ENCODE results near the gene CUX1.

CUX1 gene

DNA sequence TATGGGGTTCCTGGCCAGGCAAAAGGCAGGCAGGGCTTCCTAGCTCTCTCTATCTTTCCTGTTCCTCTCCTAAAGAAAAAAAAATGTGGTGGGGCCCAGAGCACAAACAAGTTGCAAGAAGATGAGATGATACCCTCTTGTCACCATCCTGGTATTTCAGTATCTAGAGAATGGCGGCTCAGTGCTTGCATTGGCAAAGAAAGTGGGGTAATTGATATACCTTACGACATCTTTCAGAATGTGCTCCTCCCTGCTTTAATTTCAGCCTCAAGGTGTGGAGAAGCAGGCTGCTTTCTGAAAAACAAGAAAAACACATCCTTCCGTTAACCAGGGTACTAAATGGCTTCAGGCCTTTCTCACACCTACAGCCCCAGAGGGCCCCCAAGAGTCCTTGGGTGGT is 34.5 kb upstream of the CUX1 start:
- Histone ChIP-seq H3K27me3 (ENCODE audit: insufficient read depth, low read length, poor library complexity) (no peaks in the 10 kb centered on the region), H3K27ac (ENCODE audit: low read length) (no peak overlapping the region), H4K20me1 (ENCODE audit: insufficient read depth, low read length) (no peaks in the 10 kb centered on the region), H3K4me3 (ENCODE audit: low read depth in 1 of 2, low read length in 2 of 2) (no peak overlapping the region), H2AFZ (ENCODE audit: low read depth, low read length) (no peak overlapping the region), H3K4me2 (ENCODE audit: insufficient read depth, low read length) (no peak overlapping the region), H3K36me3 (ENCODE audit: insufficient read depth, low read length) (no peaks in the 10 kb centered on the region), H3K79me2 (ENCODE audit: insufficient read depth, low read length) (no peaks in the 10 kb centered on the region), H3K4me1 (ENCODE audit: insufficient read depth, low read length) (no peaks in the 10 kb centered on the region), H3K9ac (ENCODE audit: low read depth, low read length) (no peak overlapping the region), H3K9me3 (ENCODE audit: insufficient read depth, low read length, severe bottlenecking) (no peaks in the 10 kb centered on the region)
- TF ChIP-seq, protein P1, sequence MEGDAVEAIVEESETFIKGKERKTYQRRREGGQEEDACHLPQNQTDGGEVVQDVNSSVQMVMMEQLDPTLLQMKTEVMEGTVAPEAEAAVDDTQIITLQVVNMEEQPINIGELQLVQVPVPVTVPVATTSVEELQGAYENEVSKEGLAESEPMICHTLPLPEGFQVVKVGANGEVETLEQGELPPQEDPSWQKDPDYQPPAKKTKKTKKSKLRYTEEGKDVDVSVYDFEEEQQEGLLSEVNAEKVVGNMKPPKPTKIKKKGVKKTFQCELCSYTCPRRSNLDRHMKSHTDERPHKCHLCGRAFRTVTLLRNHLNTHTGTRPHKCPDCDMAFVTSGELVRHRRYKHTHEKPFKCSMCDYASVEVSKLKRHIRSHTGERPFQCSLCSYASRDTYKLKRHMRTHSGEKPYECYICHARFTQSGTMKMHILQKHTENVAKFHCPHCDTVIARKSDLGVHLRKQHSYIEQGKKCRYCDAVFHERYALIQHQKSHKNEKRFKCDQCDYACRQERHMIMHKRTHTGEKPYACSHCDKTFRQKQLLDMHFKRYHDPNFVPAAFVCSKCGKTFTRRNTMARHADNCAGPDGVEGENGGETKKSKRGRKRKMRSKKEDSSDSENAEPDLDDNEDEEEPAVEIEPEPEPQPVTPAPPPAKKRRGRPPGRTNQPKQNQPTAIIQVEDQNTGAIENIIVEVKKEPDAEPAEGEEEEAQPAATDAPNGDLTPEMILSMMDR (IDR thresholded peaks at IDR 0.05; ENCODE audit: borderline replicate concordance, extremely low read depth, low read length, poor library complexity, severe bottlenecking), result no peak
- no peak for TF ChIP-seq EZH2 (IDR thresholded peaks at IDR 0.05; ENCODE audit: borderline replicate concordance, low read depth, low read length, severe bottlenecking)
- ATAC-seq (ENCODE audit: insufficient read depth, low read depth) (no peak), DNase-seq (no peak)

DNA sequence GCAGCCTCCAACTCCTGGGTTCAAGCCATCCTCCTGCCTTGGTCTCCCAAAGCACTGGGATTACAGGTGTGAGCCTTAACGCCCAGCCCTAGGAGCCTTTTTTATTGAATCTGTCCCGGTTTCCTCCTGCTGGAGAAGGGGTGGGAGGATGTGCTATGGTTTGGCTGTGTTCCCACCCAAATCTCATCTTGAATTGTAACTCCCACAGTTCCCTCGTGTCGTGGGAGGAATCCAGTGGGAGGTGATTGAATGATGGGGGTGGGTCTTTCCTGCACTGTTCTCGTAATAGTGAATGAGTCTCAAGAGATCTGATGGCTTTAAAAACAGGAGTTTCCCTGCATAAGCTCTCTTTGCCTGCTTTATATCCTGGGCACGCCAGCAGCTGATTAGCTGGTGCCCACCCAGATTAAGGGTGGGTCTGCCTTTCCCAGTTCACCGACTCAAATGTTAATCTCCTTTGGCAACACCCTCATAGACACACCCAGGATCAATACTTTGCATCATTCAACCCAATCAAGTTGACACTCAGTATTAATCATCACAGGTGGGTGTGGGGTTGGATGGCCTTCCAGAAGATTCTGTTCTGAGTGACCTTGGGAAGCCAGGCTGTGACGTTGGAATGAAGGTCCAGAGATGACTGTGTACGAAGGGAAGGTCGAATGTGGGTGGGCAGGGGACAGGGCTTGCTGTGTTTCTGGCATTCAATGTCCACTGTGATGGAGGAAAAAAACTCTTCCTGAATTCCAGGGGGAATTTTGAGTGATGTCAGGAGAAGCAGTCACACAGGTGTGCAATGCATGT is 33.8 kb upstream of the CUX1 start:
- Histone ChIP-seq H3K4me1 (ENCODE audit: insufficient read depth, low read length) (no peaks in the 10 kb centered on the region), H3K36me3 (ENCODE audit: insufficient read depth, low read length) (no peaks in the 10 kb centered on the region), H3K27me3 (ENCODE audit: insufficient read depth, low read length, poor library complexity) (no peaks in the 10 kb centered on the region), H4K20me1 (ENCODE audit: insufficient read depth, low read length) (no peaks in the 10 kb centered on the region), H3K4me3 (ENCODE audit: low read depth in 1 of 2, low read length in 2 of 2) (no peak overlapping the region), H2AFZ (ENCODE audit: low read depth, low read length) (no peak overlapping the region), H3K27ac (ENCODE audit: low read length) (no peak overlapping the region), H3K9ac (ENCODE audit: low read depth, low read length) (no peak overlapping the region), H3K79me2 (ENCODE audit: insufficient read depth, low read length) (no peaks in the 10 kb centered on the region), H3K9me3 (ENCODE audit: insufficient read depth, low read length, severe bottlenecking) (no peaks in the 10 kb centered on the region), H3K4me2 (ENCODE audit: insufficient read depth, low read length) (no peak overlapping the region)
- DNase-seq (no peak), ATAC-seq (ENCODE audit: insufficient read depth, low read depth) (no peak)
- no peak for TF ChIP-seq EZH2 (IDR thresholded peaks at IDR 0.05; ENCODE audit: borderline replicate concordance, low read depth, low read length, severe bottlenecking)
- TF ChIP-seq, protein P1 (IDR thresholded peaks at IDR 0.05; ENCODE audit: borderline replicate concordance, extremely low read depth, low read length, poor library complexity, severe bottlenecking), result no peak

DNA sequence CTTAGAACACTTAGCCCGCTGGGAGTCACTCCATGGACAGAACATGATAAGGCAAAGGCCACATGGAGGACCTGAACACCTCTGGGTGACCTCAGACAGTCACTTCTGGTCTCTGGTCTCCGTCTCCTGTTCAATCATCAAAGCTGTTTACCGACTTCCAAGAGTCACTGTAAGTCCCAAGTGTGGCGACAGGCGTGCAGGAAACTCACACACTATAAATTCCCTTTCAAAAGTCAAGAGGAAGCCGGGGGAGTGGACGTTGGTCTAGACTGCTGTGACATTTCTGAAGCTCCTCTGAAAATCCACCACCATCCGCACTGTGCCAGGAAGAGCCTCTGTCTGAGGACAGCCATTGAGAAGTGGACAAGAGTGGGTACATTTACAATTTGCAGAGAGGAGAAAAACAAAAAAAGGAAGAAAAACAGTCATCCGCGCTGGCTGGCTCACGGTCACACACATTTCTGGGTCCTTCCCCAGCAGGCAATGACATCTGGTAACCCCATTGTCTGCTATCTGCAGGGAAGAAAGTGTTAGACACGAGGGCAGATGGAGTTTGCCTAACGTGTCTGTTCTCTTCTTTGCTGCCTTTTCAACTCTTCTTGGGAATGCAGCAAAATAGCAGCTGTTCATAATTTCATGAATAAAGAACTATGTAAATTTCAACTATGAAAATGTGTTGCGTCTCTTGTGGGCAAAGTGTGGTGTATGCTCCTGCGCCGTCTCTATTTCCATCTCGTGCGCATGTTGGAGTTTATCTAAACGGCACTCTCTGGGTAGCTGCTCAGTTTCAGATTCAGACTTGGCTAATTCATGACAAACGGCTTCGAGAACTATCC is 32.9 kb upstream of the CUX1 start:
- Histone ChIP-seq H3K27me3 (ENCODE audit: insufficient read depth, low read length, poor library complexity) (no peaks in the 10 kb centered on the region), H3K4me1 (ENCODE audit: insufficient read depth, low read length) (no peaks in the 10 kb centered on the region), H3K4me3 (ENCODE audit: low read depth in 1 of 2, low read length in 2 of 2) (no peak overlapping the region), H3K79me2 (ENCODE audit: insufficient read depth, low read length) (no peaks in the 10 kb centered on the region), H3K27ac (ENCODE audit: low read length) (no peak overlapping the region), H3K4me2 (ENCODE audit: insufficient read depth, low read length) (no peak overlapping the region), H3K9me3 (ENCODE audit: insufficient read depth, low read length, severe bottlenecking) (no peaks in the 10 kb centered on the region), H2AFZ (ENCODE audit: low read depth, low read length) (no peak overlapping the region), H4K20me1 (ENCODE audit: insufficient read depth, low read length) (no peaks in the 10 kb centered on the region), H3K36me3 (ENCODE audit: insufficient read depth, low read length) (no peaks in the 10 kb centered on the region), H3K9ac (ENCODE audit: low read depth, low read length) (no peak overlapping the region)
- ATAC-seq (ENCODE audit: insufficient read depth, low read depth) (no peak), DNase-seq (no peak)
- no peak for TF ChIP-seq EZH2 (IDR thresholded peaks at IDR 0.05; ENCODE audit: borderline replicate concordance, low read depth, low read length, severe bottlenecking)
- TF ChIP-seq, protein P1 (IDR thresholded peaks at IDR 0.05; ENCODE audit: borderline replicate concordance, extremely low read depth, low read length, poor library complexity, severe bottlenecking), result no peak
